ENCODE results near the gene DPP8. TPM values are rescaled to one million over a fixed set of nuclear protein-coding genes. Genes with fewer than 3 reads are reported as not detected.

DPP8 gene
- total and polyA plus RNA-seq, 9 donors = 13.7 to 36.5 (median 33.6) TPM

- intact Hi-C loops (cut with DNase I) = no loop called here
- H3K27me3 ChIP-seq = no peaks in the 10 kb centered on the region
- DNase-seq = peak; percentile 74 to 87 (median 78)
- WGBS, 3 donors = 32 to 43% (median 41%) methylated on average over 8 of the region's 8 CpGs
- H3K4me3 ChIP-seq = no peak overlapping the region
- H3K9me3 ChIP-seq = no peaks in the 10 kb centered on the region
- H3K36me3 ChIP-seq = no peaks in the 10 kb centered on the region
- no peak for TF ChIP-seq POLR2A (IDR thresholded peaks at IDR 0.05)
- TF ChIP-seq EP300 (IDR thresholded peaks at IDR 0.05) = no peak
- no peak for TF ChIP-seq CTCF (IDR thresholded peaks at IDR 0.05)
- H3K27ac ChIP-seq = peak overlapping the region in 1 of 2 donors; percentile 36
- peaks cover 17% of the 10 kb centered on the region for H3K4me1 ChIP-seq (ENCODE audit: insufficient read depth)
Measured at GRCh38 chr15:65416845-65417416, 100.6 kb downstream of the DPP8 start.

- WGBS, 3 donors = 35 to 47% (median 40%) methylated on average over 14 of the region's 14 CpGs
- H3K9me3 ChIP-seq = no peaks in the 10 kb centered on the region
- H3K27me3 ChIP-seq = no peaks in the 10 kb centered on the region
- intact Hi-C loops (cut with DNase I) = no loop called here
- no peak for TF ChIP-seq POLR2A (IDR thresholded peaks at IDR 0.05)
- TF ChIP-seq CTCF (IDR thresholded peaks at IDR 0.05) = no peak
- no peak for TF ChIP-seq EP300 (IDR thresholded peaks at IDR 0.05)
- H3K27ac ChIP-seq = peak overlapping the region; percentile 16 to 72
- H3K4me3 ChIP-seq = no peak overlapping the region
- peaks cover 17% of the 10 kb centered on the region for H3K4me1 ChIP-seq (ENCODE audit: insufficient read depth)
- peak; percentile 31 to 66 (median 47) for DNase-seq
- H3K36me3 ChIP-seq = no peaks in the 10 kb centered on the region
Measured at GRCh38 chr15:65414841-65415621, 102.5 kb downstream of the DPP8 start.

GRCh38 chr15:65413760-65414144 lies 103.7 kb downstream of the DPP8 start:
- WGBS, 3 donors = 80 to 87% (median 83%) methylated on average over 6 of the region's 6 CpGs
- DNase-seq = no peak
- H3K4me1 ChIP-seq (ENCODE audit: insufficient read depth) = peaks cover 17% of the 10 kb centered on the region
- H3K36me3 ChIP-seq = no peaks in the 10 kb centered on the region
- H3K27me3 ChIP-seq = no peaks in the 10 kb centered on the region
- intact Hi-C loops (cut with DNase I) = no loop called here
- no peaks in the 10 kb centered on the region for H3K9me3 ChIP-seq
- peak overlapping the region in 1 of 2 donors; percentile 72 for H3K27ac ChIP-seq
- TF ChIP-seq EP300 (IDR thresholded peaks at IDR 0.05) (no peak), CTCF (IDR thresholded peaks at IDR 0.05) (no peak), POLR2A (IDR thresholded peaks at IDR 0.05) (no peak)
- H3K4me3 ChIP-seq = no peak overlapping the region

GRCh38 chr15:65413051-65413759 lies 104.3 kb downstream of the DPP8 start:
- no peaks in the 10 kb centered on the region for H3K9me3 ChIP-seq
- no peak for TF ChIP-seq CTCF (IDR thresholded peaks at IDR 0.05)
- no peak for TF ChIP-seq POLR2A (IDR thresholded peaks at IDR 0.05)
- peak overlapping the region in 1 of 2 donors; percentile 72 for H3K27ac ChIP-seq
- peaks cover 14% of the 10 kb centered on the region for H3K4me1 ChIP-seq (ENCODE audit: insufficient read depth)
- no peak overlapping the region for H3K4me3 ChIP-seq
- no peaks in the 10 kb centered on the region for H3K27me3 ChIP-seq
- intact Hi-C loops (cut with DNase I) = no loop called here
- DNase-seq = peak in 1 of 5 donors; percentile 21
- no peaks in the 10 kb centered on the region for H3K36me3 ChIP-seq
